ENCODE measurements around the gene VPS13D.

- no peak for TF ChIP-seq EZH2 (IDR thresholded peaks at IDR 0.05; ENCODE audit: low read depth, unreplicated experiment)
- TF ChIP-seq CTCF (conservative IDR thresholded peaks at IDR 0.05; ENCODE audit: low read depth in 2 of 2) = no peak
- no peak for TF ChIP-seq ZNF114 (CRISPR knock-in tag; IDR thresholded peaks at IDR 0.05)
- no peak for TF ChIP-seq CREB1 (CRISPR knock-in tag; IDR thresholded peaks at IDR 0.05; ENCODE audit: low read depth)
- no peak for TF ChIP-seq POLR2AphosphoS5 (IDR thresholded peaks at IDR 0.05; ENCODE audit: low read depth)
- no peak for TF ChIP-seq REST (IDR thresholded peaks at IDR 0.05; ENCODE audit: unreplicated experiment)
- TF ChIP-seq EZH2phosphoT487 (IDR thresholded peaks at IDR 0.05; ENCODE audit: unreplicated experiment) = no peak
- no peak for TF ChIP-seq JUNB (IDR thresholded peaks at IDR 0.05; ENCODE audit: unreplicated experiment)
- no peak for TF ChIP-seq ETS1 (IDR thresholded peaks at IDR 0.05)
- TF ChIP-seq STAT1 (IDR thresholded peaks at IDR 0.05; ENCODE audit: unreplicated experiment) = no peak
- no peak for TF ChIP-seq ZNF462 (CRISPR knock-in tag; IDR thresholded peaks at IDR 0.05)
Observed at GRCh38 chr1:12201352-12202189, 28.3 kb upstream of the VPS13D start.

Data from GM23338 (cell line).